Daoy (cell line): ENCODE results near the gene KLHL24. TPM values are rescaled to one million over a fixed set of nuclear protein-coding genes. Genes with fewer than 3 reads are reported as not detected.
A peak's percentile ranks its signal among the peaks of the same experiment; 100 is the strongest.
"Not testable (repeated sequence)": the region's sequence is repeated elsewhere in the genome, so short reads cannot be mapped to it uniquely, and the experiment has no call there.

Source experiments
- DNase-seq: peaks from one replicate; pipeline ENCODE4 v3.0.0-alpha.2; 2015; ENCODE audit warnings: low read depth
- total RNA-seq: library from RNA; depleted of rRNA; stranded (reverse); fragments of >200 nt; shearing (Covaris generic); gene quantifications from 2 replicates; pipeline ENCODE4 v1.2.3, GENCODE V29; 2014; rRNA removed

KLHL24 gene
- 9.3 and 12.5 TPM in 2 replicates for total RNA-seq

GRCh38 chr3:183635431-183636220, at the start of gene KLHL24:
Gene KLHL24, plus strand, starts transcription at chr3:183635623. Its CDS starts 14,734 bp downstream, at chr3:183650357.
- peak; percentile 96 for DNase-seq

GRCh38 chr3:183586477-183586876, 48.9 kb upstream of the KLHL24 start:
- DNase-seq, result no peak

GRCh38 chr3:183587336-183587735, 48.1 kb upstream of the KLHL24 start:
- DNase-seq, result no peak

- no peak for DNase-seq
These were observed 45.0 kb upstream of the KLHL24 start for GRCh38 chr3:183590442-183590841.

- no peak for DNase-seq
These were observed 43.4 kb upstream of the KLHL24 start for GRCh38 chr3:183591881-183592521.

- no peak for DNase-seq
These were observed 42.6 kb upstream of the KLHL24 start for GRCh38 chr3:183592821-183593220.

GRCh38 chr3:183594636-183595035, 40.8 kb upstream of the KLHL24 start:
- no peak for DNase-seq

GRCh38 chr3:183597959-183598358, 37.5 kb upstream of the KLHL24 start:
- DNase-seq, result no peak

- DNase-seq, result not testable (repeated sequence)
These were observed 24.1 kb upstream of the KLHL24 start for GRCh38 chr3:183611326-183611725.

GRCh38 chr3:183613366-183614285, 21.8 kb upstream of the KLHL24 start:
- no peak for DNase-seq

GRCh38 chr3:183618542-183618941, 16.9 kb upstream of the KLHL24 start:
- no peak for DNase-seq

- DNase-seq, result no peak
These were observed 16.4 kb upstream of the KLHL24 start for GRCh38 chr3:183619010-183619409.

GRCh38 chr3:183619624-183620251, 15.7 kb upstream of the KLHL24 start:
- no peak for DNase-seq

GRCh38 chr3:183620252-183620628, 15.2 kb upstream of the KLHL24 start:
- no peak for DNase-seq

GRCh38 chr3:183622473-183622872, 12.9 kb upstream of the KLHL24 start:
- not testable (repeated sequence) for DNase-seq

GRCh38 chr3:183626877-183627594, 8.4 kb upstream of the KLHL24 start:
- no peak for DNase-seq

- DNase-seq, result no peak
These were observed 5.7 kb upstream of the KLHL24 start for GRCh38 chr3:183629546-183630301.

GRCh38 chr3:183631715-183632114, 3.7 kb upstream of the KLHL24 start:
- no peak for DNase-seq

GRCh38 chr3:183632725-183633124, 2.7 kb upstream of the KLHL24 start:
- DNase-seq, result not testable (repeated sequence)

GRCh38 chr3:183634707-183635106, 716 bp upstream of the KLHL24 start:
- no peak for DNase-seq
